Activated T-cell treated with anti-CD3 and anti-CD28 coated beads, Interleukin-2, amount 50 U/mL, for 48 hours (primary cell): Measurements from ENCODE around the gene FBXO10.
"Not testable (repeated sequence)": the region's sequence is repeated elsewhere in the genome, so short reads cannot be mapped to it uniquely, and the experiment has no call there.

ENCODE experiments used
- DNase-seq, 2 experiments: peaks; one replicate each; pipeline ENCODE4 v3.0.0-alpha.2; 2020

FBXO10 gene, protein sequence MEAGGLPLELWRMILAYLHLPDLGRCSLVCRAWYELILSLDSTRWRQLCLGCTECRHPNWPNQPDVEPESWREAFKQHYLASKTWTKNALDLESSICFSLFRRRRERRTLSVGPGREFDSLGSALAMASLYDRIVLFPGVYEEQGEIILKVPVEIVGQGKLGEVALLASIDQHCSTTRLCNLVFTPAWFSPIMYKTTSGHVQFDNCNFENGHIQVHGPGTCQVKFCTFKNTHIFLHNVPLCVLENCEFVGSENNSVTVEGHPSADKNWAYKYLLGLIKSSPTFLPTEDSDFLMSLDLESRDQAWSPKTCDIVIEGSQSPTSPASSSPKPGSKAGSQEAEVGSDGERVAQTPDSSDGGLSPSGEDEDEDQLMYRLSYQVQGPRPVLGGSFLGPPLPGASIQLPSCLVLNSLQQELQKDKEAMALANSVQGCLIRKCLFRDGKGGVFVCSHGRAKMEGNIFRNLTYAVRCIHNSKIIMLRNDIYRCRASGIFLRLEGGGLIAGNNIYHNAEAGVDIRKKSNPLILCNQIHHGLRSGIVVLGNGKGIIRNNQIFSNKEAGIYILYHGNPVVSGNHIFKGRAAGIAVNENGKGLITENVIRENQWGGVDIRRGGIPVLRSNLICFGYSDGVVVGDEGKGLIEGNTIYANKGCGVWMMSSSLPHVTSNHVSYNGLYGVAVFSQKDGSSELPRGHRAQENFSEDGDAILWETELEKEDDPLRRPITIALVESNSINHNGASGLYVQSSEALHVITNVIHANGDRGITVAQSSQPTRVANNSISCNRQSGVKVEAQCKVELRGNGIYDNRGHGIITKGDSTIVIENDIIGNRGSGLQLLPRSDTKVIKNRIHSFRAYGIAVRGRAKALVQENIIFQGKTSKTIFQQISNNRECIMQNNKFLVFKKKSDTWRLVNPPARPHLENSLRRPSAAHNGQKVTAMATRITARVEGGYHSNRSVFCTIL

DNA sequence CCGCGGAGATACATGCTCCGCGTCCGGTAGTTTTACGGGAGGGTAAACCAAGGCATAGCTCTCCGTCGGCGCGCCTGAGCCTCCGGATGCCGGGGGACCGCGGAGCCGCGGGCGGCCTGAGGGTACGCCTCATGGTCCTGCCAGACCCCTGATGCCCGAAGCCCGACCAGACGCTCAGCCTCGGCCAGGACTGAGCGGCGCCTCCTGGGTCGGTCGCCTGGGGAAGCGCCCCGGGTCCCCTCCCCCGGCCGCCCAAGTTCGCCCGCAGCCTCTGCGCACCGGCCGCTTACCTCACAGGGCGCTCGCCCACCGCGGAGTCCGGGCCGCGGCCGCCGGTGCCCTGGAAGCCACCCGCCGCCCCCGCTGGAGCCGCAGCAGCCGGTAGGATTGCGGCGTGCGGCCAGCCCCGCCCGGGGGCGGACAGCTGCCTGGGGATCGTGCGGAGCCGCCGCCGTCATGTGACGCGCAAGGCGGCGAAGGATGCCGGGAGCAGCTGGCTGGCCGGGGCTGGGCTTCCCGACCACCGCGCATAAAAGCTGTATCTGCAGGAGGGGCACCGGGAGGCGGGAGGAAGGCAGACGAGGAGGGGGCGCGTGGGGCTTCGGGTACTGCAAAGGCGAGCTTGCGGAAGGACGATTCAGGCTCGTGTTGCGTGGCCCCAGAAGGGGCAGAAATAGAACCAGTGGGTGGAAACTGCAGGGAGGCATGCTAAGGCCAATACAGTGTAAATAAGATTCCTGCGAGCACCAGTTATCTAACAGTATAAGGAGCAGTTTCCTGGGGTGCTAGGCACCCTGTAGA, at the start of gene FBXO10:
Gene FBXO10, minus strand, starts transcription at position 460 of the 801 bp plus-strand sequence. CDS start 34,612 bp downstream, outside the sequence.
- peak; percentile 52 to 65 for DNase-seq

- DNase-seq: no peak
Measured at GRCh38 chr9:37625758-37626147, 49.6 kb upstream of the FBXO10 start.

DNA sequence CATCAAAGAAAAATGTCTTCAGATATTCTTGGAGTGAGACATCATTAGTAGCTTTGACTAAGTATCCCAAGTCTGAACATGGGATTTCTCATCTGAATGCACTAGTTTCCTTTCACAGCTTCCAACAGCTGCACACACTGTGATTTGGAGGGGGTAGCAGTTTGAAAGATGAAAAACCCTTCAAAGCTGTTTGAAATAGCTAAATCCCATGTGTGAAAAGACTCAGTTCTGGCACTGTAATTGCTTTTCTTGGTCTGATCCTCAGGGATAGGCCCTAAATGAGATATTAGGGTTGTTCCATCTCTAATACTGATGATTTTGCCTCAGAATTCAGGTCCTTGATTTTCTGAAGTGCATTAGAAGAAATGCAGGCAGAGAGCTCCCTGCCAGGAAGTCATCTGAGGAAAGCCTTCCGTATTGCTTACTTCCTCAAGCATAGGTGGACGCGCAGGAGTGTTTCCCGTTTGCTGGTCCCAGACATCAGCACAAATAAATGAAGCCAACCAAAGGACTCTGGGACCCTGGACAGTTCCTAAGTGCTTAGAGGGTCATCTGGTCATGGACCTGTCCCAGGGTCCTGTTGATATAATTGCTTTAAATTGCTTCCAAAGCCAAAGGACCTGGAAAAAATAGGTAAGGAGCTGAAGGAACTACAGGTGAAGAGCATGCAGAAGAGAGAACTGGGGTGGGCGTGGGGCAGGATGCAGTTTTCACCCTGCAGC, 49.0 kb upstream of the FBXO10 start:
- DNase-seq: no peak

- no peak for DNase-seq
Measured at GRCh38 chr9:37624073-37624472, 47.9 kb upstream of the FBXO10 start.

DNA sequence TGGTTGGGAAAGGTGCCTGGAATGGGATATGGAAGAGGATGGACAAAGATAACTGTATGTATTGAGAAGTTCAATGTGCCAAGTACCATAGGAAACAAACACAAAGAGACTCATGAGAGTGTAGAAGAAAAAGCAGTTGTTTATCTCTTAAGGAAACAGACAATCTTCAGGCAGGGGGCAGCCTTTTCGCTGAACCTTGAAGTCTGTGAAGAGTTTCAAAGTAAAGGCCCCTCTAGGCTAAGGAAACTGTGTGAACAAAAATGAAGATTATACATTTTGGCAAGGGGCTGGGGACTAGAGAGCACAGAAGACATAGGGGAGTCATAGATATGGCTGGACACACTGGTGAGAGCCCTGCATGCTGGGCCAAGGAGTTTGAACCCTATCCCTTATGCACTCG, 47.1 kb upstream of the FBXO10 start:
- DNase-seq: no peak

DNA sequence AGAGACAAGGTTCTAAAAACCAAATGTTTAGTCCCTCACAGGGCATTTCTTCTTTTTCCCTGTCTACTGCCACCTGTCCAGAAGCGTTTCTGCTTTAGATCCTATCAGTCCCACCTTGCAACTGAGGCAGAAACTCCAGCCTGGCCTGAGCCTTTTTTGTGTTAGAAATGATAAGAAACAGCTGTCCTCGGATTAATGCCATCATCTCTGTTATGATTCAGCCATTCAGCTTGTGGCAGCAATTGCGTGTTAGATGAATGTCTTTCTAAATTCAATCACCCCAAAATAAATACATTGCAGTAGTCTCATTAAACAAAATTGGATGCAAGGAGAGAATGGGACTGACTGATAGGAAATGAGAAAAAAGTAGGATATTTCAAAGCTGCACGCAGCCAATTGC, 46.3 kb upstream of the FBXO10 start:
- DNase-seq: no peak

- DNase-seq: no peak
Measured at GRCh38 chr9:37621273-37622121, 45.3 kb upstream of the FBXO10 start.

DNA sequence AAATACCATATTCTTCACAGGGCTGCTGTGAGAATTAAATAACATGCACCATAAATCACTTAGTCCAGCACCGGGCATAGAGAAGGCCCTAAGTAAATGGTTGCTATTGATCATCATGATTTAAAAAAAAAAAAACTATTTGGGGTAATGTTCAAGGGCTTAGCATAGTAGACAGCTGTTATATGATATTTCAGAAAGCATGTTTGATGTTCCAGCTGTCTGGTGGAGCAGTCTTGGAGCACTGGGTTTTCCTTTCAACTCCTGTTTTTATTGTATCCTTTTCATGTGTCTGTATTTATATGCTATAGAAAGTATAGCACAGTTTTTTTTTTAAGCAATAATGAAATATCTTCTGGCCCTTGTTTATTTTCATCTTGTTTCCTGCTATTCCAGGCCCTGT, 44.2 kb upstream of the FBXO10 start:
- DNase-seq: no peak

DNA sequence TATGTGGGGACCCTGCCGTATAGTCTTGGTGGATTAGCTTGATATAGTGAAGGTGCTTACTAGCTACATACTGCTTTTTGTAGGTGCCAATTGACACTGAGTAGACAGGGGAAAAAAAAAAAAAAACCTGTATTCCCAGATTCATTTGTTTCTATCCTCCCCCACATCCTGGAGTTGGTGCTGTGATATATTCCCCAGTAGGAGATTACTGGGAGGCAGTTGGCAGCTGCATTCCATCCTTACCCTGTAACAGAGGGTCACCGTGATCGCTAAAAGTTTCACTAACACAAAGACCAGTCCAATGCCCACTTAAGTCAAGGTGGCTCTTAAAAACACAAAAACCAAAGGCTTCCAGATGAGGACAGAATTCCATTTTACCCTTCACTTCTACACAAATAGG, 43.6 kb upstream of the FBXO10 start:
- DNase-seq: no peak

DNA sequence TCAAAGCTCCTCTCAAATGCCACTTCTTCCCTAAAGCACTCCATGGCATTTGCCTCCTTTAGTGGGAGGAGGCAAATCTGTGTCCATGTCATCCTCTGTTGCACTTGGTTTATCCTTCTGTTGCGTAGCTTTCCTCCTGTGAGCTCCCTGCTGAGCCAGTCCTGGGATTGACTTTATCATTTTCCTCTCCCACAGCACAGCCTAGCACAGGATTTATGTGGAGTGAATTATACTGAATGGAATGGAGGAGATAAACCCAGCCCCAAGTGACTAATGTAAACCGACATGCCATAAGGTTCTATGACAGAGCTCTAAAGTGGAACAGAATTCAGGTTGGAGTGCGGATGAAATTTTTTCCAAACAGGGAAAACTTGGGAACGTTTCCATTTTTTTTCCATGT, 42.6 kb upstream of the FBXO10 start:
- no peak for DNase-seq

GRCh38 chr9:37617832-37618231, 41.7 kb upstream of the FBXO10 start:
- DNase-seq: no peak

DNA sequence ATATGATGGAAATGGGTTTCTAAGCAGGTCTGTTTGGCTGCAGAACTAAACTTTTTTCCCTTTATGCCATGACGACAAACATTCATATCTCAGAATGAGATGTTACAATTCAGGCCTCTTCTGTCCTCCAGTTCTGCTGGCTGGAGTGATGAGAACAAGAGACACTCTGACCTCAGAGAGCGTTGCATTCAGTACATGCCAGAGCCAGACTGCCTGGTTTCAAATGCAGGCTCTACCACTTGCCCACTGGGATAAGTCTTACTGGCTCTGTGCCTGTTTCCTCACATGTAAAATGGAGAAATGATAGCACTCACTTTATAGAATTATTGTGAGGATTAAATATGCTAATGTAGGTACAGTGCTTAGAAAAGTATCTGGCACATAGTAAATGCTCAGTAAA, 41.0 kb upstream of the FBXO10 start:
- no peak for DNase-seq

DNA sequence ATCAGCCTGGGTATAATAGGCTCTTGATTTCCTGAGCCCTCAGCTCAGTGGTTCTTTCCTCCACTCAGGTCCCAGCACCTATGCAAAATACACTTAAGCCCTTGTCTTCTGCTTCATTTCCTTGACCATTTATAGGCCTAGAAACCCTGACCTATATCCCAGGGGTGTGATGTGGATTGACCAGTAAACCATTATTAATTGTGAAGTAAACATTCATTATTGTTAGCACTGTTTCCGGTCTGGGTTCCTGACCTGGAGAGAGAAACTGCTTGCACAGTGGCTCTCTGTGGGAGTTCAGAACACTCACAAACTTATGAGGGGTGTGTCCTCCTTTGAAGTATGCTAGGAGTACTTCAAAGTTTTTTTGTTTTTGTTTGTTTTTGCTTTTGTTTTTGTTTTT, 35.8 kb upstream of the FBXO10 start:
- DNase-seq: no peak

DNA sequence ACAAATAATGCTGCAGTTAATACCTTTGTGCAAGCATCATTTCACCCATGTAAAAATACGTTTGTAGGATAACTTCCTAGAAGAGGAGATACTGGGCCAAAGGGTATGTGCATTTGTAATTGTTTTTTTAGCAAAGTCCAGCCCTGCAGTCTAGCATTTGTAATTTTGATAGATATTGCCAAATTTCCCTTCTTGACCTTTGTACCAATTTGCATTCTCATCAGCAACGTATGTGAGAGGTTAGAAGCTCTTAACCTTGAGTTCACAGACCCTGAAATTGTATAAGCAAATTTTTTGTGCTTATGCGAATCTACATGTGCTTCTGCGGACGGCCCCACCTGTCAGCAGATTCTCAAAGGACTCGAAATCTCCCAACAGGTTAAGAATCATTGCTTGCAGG, 34.8 kb upstream of the FBXO10 start:
- DNase-seq: no peak

DNA sequence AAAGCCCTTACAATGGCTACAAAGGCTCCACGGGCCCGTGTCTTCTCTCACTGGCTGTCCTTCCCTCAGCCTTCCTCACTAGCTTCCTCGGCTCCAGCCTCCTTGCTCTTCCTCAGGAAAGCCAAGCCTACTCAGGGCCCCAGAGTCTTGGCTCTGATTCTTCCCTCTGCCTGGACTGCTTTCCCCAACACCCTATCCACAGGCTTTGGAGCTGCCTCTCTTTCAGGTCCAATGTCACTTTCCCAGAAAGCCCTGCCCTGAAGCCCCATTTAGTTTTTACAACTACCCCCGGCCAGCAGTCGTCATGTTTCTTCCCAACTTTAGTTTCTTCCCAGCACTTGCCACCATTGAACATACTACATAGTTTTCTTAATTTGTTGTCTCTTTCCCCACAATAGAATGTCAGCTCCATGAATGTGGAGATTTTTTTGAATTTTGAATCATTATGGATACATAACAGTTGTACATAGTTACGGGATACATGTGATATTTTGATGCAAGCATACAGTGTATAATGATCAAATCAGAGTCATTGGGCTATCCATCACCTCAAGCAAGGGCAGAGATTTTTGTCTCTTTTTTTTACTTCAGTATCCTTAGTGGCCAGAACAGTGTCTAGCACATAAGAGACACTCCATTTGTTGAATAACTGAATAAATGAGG, 33.7 kb upstream of the FBXO10 start:
- no peak for DNase-seq

- DNase-seq: no peak
Measured at GRCh38 chr9:37608250-37608649, 32.1 kb upstream of the FBXO10 start.

DNA sequence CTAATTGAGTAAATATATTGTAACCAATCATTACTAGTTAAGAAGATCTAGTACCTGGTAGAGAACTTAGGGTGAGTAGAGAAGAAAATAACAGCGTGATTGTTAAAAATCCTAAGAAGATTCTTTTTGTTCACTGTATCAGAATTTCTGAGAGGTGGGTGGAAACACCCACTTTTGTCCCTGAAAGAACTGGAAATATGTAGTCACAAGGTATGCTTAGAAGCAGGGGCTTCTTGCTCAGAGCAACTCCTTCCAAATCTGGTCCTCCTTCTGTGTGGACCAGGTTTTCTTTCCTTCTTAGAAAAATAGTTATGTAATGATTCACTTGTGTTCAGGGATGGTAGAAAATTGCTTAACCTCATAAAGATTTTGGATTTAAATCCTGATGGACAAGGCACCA, 28.1 kb upstream of the FBXO10 start:
- DNase-seq: no peak

DNA sequence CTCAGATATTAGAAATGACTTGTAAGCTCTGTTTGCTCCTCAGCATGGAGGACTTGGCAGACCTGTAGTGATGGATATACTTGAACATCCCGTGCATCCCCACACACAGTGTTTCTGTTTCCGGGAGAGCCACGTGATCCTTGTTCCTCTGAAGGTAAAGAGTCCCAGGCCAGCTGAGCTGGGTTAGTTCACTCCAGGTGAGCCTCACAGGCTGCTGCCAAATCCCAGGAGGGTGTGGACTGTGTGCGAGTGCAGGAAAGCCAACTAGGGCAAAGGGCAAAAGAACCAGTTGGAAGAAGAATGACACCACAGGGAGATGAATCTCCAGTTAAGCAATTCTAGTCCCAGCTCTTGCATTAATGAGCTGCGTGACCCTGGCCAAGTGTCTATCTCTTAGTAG, 26.6 kb upstream of the FBXO10 start:
- no peak for DNase-seq

GRCh38 chr9:37602061-37602460, 25.9 kb upstream of the FBXO10 start:
- DNase-seq: not testable (repeated sequence)

DNA sequence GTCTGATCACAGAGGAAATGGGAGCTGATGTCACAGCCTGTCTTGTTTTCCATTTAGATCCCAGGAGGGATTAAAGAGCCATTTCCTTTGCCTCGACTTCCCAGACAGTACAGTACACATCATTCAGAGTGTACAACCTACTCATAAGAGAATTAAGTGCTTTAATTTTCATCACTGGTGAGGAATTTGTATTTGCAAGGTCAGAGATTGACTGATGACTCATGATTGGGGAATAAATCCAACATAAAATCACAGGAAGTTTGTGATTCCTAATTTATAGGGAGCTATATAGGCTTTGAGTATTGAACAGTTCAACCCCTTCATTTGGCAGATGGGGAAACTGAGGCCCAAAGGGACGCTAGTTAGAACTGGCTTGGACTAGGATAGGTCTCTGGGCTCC, 20.3 kb upstream of the FBXO10 start:
- no peak for DNase-seq
